Measurements from ENCODE around the gene ADGRL2. TPM values are rescaled to one million over a fixed set of nuclear protein-coding genes. Genes with fewer than 3 reads are reported as not detected.

ADGRL2 gene
- total RNA-seq, 1 experiment from 2014 or later: 0.20 TPM

GRCh38 chr1:81832573-81832972, 31.8 kb downstream of the ADGRL2 start:
- H3K4me2 ChIP-seq (ENCODE audit: low read length): no peak overlapping the region
- H3K36me3 ChIP-seq (ENCODE audit: control insufficient read depth in 1 of 2, insufficient read depth in 2 of 2, low read length in 2 of 2): no peaks in the 10 kb centered on the region; a peak in 1 of 4 replicates
- H3K4me3 ChIP-seq (replicated peaks in 1 of 2; ENCODE audit: low read depth in 1 of 2, low read length in 2 of 2): no peak overlapping the region
- H3K27ac ChIP-seq (ENCODE audit: low read depth, low read length): no peak overlapping the region
- no peaks in the 10 kb centered on the region for H3K9me2 ChIP-seq (ENCODE audit: insufficient read depth)
- no peaks in the 10 kb centered on the region for H4K20me1 ChIP-seq (ENCODE audit: insufficient read depth)
- POLR2A ChIA-PET: no interaction called here
- DNase-seq (ENCODE audit: low read depth, low spot score): no peak
- H3K9ac ChIP-seq (ENCODE audit: low read length): no peak overlapping the region
- no TSS peak for BruUV-seq (replicated peaks)
- no peaks in the 10 kb centered on the region for H3K9me3 ChIP-seq (ENCODE audit: control insufficient read depth in 1 of 2, insufficient read depth in 1 of 2, low read depth in 1 of 2, low read length in 2 of 2)
- no peak for TF ChIP-seq SRF (IDR thresholded peaks at IDR 0.05; ENCODE audit: low read depth)
- no peak for TF ChIP-seq REST (IDR thresholded peaks at IDR 0.05; ENCODE audit: low read depth)
- TF ChIP-seq CTCF (IDR thresholded peaks at IDR 0.05 in 2 of 3, conservative IDR thresholded peaks at IDR 0.05 in 1 of 3; ENCODE audit: borderline replicate concordance in 1 of 3, insufficient read depth in 1 of 3, low read depth in 2 of 3, low read length in 2 of 3): no peak
- TF ChIP-seq ZBTB33 (IDR thresholded peaks at IDR 0.05; ENCODE audit: extremely low read depth, insufficient replicate concordance, low read length): no peak
- no peak for TF ChIP-seq JUND (IDR thresholded peaks at IDR 0.05)
- TF ChIP-seq ELF1 (IDR thresholded peaks at IDR 0.05; ENCODE audit: borderline replicate concordance, low read depth): no peak
- no peak for TF ChIP-seq EZH2 (IDR thresholded peaks at IDR 0.05)
- no peak for TF ChIP-seq ZFX (IDR thresholded peaks at IDR 0.05)
- no peak for TF ChIP-seq POLR2AphosphoS5 (IDR thresholded peaks at IDR 0.05; ENCODE audit: low read depth, low read length)
- TF ChIP-seq SP1 (IDR thresholded peaks at IDR 0.05; ENCODE audit: low read depth): no peak
- no peak for TF ChIP-seq SIN3A (IDR thresholded peaks at IDR 0.05; ENCODE audit: low read depth)
- TF ChIP-seq YY1 (IDR thresholded peaks at IDR 0.05; ENCODE audit: extremely low read depth, insufficient replicate concordance, low read depth, low read length): no peak
- H3K79me2 ChIP-seq (ENCODE audit: insufficient read depth, low read length): no peaks in the 10 kb centered on the region
- peaks cover 30% of the 10 kb centered on the region; the same call in 1 of the 2 replicates for H3K27me3 ChIP-seq (ENCODE audit: insufficient read depth, low read length)
- ATAC-seq: no peak
- no peaks in the 10 kb centered on the region for H3K4me1 ChIP-seq (ENCODE audit: control insufficient read depth in 1 of 2, insufficient read depth in 2 of 2, low read length in 2 of 2)
- H2AFZ ChIP-seq (ENCODE audit: low read depth, low read length, poor library complexity, severe bottlenecking): no peak overlapping the region
- RAD21 ChIA-PET (ENCODE audit: low non-redundant PET in 1 of 2, low total read pairs in 2 of 2, uncharacterized antibody in 2 of 2, unreplicated experiment in 2 of 2): no interaction called here
- intact Hi-C loops (cut with micrococcal nuclease): no loop called here
- CTCF ChIA-PET: no interaction called here
